ENCODE data around the gene CTPS1.

DNA sequence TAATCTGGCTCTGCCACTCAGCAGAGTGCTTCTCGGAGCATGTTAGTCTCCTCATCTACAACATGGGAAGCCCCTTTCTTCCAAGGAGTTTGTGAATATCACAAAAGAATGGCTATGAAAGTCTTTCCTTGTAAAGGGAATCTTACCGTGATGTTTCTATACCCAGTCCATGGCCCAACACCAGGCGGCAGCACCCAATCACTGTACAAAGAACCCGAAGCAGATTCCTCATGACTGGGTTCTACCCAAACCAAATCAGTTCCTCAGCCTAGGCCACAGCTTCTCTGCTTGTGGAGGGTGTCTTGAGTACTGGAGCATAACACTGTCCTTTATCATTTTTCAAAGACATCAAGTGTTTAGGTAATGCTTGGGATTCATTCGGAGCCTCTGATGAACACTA, 58.6 kb downstream of the CTPS1 start:
- TF ChIP-seq CTCF (IDR thresholded peaks at IDR 0.05): peak in 2 of 4 experiments; percentile 10 to 21
- no peak for TF ChIP-seq POLR2A (IDR thresholded peaks at IDR 0.05)

All from uterus (tissue), 2 donors.